ENCODE results near the gene SPRING1.

SPRING1 gene

DNA sequence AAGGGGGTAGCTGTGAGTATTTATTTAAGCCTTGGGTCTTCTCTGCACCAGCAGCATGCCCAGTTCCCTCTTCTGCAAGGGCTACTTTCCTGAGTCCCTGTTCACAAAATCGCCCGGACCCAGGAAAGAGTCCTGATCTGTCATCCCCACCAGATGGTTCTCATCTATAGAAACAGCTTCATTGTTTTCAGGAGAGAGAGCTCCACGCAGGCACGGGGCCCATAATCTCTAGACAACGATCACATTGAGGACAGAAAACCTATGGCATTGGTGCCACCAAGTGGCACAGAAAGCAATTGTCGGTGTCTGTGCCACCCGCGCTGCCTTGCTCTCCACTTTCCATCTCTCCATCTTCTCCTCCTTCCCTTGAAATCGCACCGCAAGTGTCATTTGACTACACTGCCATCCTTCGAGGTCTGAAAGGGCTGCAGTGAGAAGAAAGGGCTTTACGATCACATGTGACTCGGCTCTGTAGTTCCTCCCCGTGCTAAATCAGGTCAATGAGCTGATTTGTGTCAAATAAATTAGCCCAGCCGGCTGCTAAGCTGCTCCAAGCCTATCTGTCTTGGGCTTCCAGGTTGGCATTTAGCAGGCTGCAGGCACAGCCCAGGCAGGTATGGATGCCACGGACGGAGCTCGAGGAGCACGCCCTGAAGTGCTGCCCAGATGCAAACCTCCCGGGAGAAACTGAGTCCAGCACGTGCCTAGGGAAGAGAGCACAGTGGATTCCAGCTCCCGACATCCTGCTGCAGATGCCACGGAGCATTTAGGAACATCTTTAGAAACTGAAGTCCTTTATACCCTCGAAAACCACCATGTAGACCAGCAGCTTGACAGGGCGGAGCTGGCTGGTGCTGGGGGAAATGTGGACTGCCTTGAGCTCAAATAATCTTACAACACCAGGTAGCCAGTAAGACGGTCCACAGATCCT is 28.8 kb downstream of the SPRING1 start:
- DNase-seq (ENCODE audit: low read depth) = peak; percentile 3

DNA sequence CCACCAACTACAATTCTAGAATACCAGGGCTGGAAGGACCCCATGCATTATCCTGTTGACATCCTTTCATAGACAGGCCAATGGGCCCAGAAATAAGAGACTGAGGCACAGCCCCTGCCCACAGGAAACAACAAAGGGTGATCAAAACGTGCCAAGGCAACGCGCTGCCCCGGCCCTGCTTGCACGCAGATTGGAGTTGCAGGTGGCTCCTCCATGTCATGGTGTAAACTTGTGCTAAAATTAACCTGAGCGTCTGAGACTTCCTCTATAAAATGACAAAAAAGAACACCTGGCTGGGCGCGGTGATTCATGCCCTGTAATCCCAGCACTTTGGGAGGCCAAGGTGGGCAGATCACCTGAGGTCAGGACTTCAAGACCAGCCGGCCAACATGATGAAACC is 30.1 kb downstream of the SPRING1 start:
- no peak for DNase-seq (ENCODE audit: low read depth)

DNA sequence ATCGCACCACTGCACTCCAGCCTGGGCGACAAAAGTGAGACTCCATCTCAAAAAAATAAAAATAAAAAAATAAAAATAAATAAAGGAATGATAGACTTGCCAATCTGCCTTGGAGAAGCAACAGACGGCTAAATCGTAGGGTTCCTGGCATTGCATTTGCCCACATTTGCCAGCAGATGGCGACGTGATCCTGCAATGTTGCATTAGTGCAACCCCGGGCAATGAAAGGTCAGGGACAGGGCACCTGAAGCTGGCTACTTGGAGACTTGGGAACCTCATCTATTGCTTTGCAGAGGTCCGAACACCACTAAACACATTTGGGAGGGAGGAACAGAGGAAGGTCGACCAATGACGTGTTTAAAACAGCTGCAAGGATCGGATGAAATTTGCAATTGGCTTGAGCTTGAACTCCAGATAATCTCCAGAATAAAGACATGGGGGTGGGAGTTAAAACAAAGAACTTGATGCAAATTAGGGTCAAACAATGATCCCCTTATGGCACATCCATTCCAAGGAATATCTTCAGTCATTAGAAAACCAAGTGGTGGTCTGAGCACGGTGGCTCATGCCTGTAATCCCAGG is 34.6 kb downstream of the SPRING1 start:
- DNase-seq (ENCODE audit: low read depth) = peak; percentile 36

DNA sequence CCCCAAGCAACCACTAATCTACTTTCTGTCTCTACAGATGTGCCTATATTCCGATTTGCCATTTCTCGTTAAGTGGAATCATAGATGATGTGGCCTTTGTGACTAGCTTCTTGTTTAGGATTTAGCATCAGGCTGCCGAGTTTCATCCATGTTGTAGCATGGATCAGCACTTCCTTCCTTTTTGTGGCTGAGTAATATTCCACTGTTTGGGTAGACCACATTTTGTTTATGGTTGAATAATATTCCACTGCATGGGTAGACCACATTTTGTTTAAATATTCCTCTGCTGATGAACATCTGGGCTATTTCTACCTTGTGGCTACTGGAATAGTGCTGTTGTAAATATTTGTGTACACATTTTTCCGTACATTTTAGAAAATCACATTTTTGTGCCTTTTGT is 36.4 kb downstream of the SPRING1 start:
- no peak for DNase-seq (ENCODE audit: low read depth)

DNA sequence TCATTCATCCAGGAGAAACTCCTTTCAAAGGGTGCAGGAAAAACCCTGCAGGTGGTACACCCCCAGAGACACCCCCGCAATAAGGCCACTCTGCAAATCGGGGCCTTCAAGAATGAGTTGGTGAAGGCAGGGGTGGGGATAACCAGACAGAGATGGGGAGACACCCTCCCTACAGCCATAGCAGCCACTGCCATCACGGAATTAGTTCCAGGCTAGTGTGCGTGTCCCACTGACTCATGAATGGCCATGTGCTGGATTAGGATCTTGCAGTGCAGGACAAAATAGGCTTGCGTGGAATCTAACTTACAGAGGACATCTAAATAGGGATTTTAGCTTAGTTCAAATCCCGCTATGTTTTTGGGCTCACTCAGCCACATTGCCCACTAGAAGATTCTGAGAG is 37.8 kb downstream of the SPRING1 start:
- DNase-seq (ENCODE audit: low read depth) = no peak

DNA sequence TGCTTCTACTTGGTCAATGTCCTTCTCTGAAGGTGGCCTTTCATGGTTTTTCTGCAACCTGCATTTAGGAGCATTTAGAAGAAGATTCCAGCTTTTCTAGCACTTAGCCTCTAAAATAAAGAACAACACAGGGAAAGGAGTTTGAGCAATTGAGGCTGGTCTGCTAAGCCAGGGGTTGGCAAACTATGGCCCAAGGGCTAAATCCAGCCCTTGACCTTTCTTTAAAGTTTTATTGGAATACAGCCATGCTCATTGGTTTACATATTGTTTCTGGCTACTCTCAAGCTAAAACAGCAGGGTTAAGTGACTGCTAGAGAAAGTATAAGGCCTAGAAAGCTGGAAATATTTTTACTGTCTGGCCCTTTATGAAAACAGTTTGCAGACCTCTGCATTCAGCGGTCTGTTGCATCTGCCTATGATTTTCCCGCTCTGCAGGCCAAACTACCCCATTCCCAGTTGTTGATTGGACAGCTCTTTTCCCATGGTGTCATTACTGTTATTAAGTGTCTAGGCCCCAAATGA is 39.3 kb downstream of the SPRING1 start:
- no peak for DNase-seq (ENCODE audit: low read depth)

DNA sequence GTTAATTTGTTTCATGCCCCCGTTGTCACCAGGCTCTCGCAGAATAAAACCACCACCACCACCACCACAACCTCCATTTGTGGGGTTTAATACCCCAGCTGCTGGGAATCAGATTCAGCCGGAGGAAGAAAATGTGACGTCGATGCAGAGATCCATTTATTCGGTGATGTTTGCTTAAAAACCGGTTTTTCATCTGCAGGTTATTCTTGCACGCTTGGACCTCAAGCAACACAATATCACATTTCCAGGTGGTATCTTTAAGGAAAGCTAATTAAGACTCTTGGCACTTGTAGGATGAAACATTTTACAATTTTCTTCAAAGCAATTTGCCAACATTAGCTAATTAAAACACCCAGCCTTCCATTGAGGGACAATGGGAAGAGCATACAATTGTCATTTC is 39.8 kb downstream of the SPRING1 start:
- DNase-seq (ENCODE audit: low read depth) = no peak

DNA sequence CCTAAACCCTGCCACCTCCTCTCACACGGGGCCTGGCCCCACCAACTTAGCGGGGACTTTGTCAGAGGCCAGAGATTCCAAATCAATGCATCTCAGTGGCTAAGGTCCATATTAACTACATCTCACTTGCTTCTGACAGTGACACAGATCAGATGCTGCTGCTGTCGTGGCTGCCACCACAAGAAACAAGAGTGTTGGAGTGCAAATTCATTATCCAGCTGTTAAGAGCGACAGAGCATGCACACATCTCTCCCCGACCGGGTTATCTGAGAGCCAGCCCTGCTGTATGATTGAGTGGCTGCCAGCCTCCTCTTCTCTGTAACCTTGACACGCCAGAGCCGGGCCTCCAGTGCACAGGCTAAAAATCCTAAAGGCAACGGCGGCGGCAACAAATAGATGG is 40.2 kb downstream of the SPRING1 start:
- DNase-seq (ENCODE audit: low read depth) = no peak

DNA sequence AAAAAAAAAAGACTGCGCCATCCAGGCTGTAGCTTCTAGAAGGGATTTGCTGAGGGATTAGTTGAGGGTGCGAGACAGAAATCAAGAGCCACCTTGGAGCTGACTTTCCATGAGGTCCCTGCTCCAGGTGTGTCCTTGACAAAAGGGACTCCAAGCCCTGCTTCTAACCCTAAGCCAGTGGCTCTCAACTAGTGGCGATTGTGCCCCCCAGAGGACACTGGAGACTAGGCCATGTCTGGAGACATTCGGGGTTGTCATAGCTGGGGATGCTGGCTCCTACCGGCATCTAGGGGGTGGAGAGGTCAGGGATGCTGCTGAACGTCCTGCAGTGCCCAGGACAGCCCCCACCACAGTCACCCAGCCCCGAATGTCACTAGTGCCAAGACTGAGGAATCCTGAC is 40.6 kb downstream of the SPRING1 start:
- no peak for DNase-seq (ENCODE audit: low read depth)

DNA sequence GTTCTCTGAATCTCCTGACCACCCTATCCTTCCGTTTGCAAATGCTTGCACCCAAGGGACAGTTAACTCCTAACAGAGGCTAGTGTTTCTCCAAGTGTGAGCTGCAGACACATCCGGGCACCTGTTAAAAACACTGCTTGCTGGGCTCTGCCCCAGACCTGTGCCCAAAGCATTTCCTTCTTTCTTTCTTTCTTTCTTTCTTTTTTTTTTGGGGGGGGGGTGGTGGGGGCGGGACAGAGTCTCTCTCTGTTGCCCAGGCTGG is 42.5 kb downstream of the SPRING1 start:
- no peak for DNase-seq (ENCODE audit: low read depth)

DNA sequence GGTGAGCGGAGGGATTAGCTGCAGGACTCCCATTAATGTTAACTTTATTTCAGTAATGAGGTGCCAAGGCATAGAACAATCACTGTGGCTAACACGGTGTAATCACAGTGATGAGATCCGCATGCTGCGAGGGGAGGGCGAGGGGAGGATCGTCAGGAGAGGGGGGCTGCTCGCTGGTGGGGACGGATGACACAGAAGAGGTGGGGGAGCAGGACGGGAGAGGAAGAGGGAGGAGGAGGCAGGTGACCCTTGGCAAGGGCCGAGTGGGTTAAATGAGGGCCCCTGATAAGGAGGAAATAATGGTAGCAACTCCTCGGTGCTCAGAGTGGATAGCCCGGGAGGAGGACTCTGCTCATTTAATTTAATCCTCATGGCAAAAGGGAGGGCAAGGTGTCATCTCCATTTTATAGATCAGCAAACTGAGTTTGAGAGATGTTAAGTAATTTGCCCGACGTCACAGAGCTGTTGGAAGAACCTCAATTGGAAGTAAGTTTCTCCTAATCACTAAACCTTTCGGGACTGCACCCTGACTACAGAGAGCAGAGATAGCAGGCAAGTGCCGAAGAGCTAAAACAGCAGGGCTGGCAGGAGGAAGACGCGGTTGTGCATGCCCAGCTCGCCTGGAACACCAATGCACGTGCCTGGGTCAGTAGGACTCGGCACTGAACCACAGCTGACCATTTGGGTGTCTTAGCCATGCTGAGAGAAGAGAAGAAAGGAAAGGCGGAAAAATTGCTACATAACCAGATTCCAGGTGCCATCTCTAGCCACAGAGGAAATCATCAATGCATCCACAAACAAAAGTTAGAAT is 43.0 kb downstream of the SPRING1 start:
- no peak for DNase-seq (ENCODE audit: low read depth)

DNA sequence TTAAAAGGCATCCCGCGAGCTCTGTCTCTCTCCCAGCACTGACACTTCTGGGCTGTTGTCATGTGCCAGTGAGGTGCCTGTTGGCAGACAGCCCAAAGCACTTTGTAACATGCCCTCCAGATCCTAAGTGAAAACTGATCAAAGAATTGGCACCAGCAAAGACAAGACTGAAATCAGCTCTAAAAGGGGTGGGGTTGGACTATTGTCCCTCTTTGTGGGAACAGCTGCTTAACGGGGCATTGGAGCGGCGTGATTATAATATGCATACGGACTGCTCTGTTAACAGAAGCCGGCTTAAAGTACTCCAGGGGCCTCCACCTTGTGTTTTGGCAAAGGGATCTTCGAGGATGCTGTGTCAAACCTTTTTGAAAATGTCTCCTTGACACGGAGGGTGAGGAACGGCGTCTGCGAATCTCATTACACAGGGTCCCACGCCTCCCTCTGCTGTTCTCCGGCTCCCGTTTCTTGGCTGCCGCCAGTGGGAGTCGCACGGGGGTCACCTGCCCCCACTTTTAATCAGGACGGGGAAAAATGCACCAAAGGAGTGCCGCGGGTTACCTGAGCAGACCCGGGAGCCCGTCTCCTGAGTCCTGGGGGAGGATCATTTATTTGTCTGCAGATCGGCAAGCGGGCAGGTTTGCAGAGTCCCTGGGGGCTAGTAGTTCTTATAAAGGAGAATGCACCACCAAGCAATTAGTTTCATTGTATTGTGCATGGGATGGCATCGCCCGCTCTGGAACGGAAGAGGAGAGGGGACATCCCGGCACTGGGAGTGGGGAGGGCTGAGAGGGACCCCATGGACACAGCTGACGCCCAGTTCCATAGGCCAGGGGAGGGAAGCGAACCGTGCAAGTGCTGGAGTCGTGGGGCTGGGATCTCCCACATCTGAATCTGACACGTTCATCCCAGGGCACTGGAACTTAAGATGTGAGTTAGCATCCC is 44.3 kb downstream of the SPRING1 start:
- no peak for DNase-seq (ENCODE audit: low read depth)

DNA sequence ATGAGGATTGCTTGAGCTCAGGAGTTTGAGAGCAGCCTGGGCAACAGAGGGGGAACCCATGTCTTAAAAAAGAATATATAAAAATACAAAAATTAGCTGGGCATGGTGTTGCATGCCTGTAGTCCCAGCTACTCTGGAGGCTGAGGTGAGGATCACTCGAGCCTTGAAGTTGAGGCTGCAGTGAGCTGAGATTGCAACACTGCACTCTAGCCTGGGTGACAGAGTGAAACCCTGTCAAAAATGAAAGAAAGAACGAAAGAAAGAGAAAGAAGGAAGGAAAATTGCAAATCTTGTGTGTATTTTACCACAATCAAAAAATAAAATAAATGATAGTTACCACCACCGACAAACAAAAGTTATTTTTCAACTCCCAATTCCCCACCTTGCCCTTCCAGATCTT is 45.3 kb downstream of the SPRING1 start:
- no peak for DNase-seq (ENCODE audit: low read depth)

DNA sequence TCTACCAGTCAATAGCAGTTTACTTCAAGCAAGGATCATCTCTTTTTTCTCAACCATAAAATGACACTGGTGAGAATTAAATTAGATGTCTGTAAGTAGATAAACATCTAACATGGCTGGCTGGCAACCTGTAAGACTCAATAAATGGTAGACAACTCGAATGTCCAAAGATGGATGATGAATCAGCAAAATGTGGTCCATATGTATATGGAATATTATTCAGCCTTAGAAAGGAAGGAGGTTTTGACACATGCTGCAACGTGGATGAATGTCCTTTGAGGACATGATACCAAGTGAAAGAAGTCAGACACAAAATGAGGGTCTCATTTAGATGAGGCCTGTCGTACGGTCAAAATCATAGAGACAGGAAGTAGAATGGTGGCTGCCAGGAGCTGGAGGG is 46.2 kb downstream of the SPRING1 start:
- no peak for DNase-seq (ENCODE audit: low read depth)

DNA sequence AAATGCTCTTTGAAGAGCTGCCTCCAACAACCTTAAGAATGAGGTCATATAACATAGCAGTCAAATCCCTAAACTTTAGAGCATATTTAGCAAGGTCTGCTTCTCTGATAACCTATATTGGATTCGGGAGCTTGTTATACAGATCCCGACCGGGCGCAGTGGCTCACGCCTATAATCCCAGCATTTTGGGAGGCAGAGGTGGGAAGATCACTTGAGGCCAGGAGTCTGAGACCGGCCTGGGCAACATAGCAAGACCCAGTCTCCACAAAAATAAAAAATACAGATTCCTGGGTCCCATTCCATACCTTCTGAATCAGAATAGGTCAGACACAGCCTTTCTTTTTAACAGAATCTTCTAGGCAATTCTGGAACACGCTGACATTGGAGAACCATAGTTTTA is 46.7 kb downstream of the SPRING1 start:
- no peak for DNase-seq (ENCODE audit: low read depth)

DNA sequence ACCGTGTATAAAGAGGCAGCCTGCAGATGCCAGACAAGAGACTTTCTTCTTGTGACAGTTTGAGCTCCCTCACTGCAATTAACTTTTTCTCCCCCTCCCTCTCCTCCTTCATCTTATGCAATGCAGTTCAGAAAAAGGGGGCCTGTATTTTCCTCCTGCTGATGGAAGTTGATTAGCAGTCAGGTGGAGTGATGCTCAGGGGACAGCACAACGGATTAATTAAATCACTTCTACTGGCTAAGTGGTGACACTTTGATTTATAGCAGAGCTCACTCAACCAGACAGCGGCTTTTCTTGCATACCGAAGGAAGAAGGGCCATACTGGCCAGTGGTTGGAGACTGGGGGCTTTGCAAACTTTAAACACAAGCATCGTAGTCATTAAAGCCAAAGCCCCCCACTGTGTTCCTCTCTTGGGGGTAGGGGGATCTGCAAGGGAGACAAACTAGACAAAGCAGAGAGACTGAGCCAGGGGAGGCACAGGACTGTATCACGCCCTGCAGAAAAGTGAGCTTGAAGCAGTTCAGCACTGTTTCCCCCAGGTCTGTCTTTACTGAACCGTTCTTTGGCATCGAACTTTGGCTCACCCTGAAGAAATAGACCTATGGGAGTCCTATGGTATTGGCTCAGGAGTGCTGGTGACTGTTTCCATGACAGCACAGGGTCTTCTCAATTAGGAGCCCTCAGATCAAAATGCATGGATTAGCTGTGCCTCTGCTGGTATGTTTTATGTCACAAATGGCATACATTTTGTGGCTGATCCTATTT is 47.7 kb downstream of the SPRING1 start:
- DNase-seq (ENCODE audit: low read depth) = no peak

DNA sequence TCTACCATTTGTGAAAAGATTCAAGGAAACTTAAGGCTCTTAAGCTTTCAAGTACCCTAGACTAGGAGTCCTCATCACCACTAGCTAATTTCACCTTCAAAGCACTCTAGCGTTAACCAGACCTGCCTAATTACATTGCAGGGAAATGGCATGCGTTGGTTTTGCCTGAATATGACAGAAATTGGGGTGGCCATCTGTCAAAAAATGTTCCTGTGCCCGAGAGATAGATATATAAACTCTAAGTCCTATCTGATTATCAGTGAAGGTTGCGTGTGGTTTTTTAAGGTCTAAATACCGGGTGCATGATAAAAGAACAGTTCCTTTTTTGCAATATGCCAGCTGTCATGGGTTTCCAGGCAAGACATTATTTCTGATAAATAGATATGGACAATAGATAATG is 48.3 kb downstream of the SPRING1 start:
- DNase-seq (ENCODE audit: low read depth) = no peak
